Ovary (tissue), 9 donors: ENCODE measurements around the gene PACS2. TPM values are rescaled to one million over a fixed set of nuclear protein-coding genes. Genes with fewer than 3 reads are reported as not detected.
"Not testable (repeated sequence)": the region's sequence is repeated elsewhere in the genome, so short reads cannot be mapped to it uniquely, and the experiment has no call there.

Experiments used
- DNase-seq, 5 donors: peaks; one replicate each; pipeline ENCODE4 v3.0.0-alpha.2; 2019 to 2020
- H3K27ac ChIP-seq, 2 donors: fragments of 200-600 bp; one replicate each; pipeline versions ENCODE4 v1.5.1 to v1.8.0; 2019 to 2022
- H3K27me3 ChIP-seq: fragments of 200-600 bp; one replicate; pipeline ENCODE4 v1.8.0; 2022
- H3K36me3 ChIP-seq: fragments of 200-600 bp; sonication (generic); one replicate; pipeline ENCODE4 v1.5.1; 2019
- H3K4me1 ChIP-seq: one replicate; pipeline ENCODE4 v1.8.1; 2013; ENCODE audit warnings: mild to moderate bottlenecking, moderate library complexity; ENCODE audit not compliant: insufficient read depth
- H3K4me3 ChIP-seq: fragments of 200-600 bp; sonication (generic); one replicate; pipeline ENCODE4 v1.5.1; 2017
- H3K9me3 ChIP-seq, 2 donors: fragments of 200-600 bp in 1 of 2; sonication (generic) in 1 of 2; one replicate each; pipeline versions ENCODE4 v1.5.1 to v1.8.1; 2013 to 2019; ENCODE audit warnings: mild to moderate bottlenecking in 1 of 2, moderate library complexity in 1 of 2
- EP300 ChIP-seq: sonication (generic); formaldehyde crosslinking; IDR thresholded peaks from one replicate; pipeline ENCODE4 v1.6.1; 2017; ENCODE audit warnings: antibody characterized with exemption
- POLR2A ChIP-seq: fragments of 450-650 bp; IDR thresholded peaks from one replicate; pipeline ENCODE4 v1.6.1; 2017; ENCODE audit warnings: antibody characterized with exemption, mild to moderate bottlenecking, moderate library complexity
- WGBS, 3 donors: extraction: QIAGEN DNeasy Blood & Tissue Kit in 1 of 3; methylation state at CpG; one replicate each; pipeline versions ENCODE4 v1.1.5 to v1.1.7; 2013 to 2017; 5-methylcytosine and 5-hydroxymethylcytosine counted together
- intact Hi-C, 4 donors: fragments of 100-400 bp; cut with DNase I; formaldehyde crosslinking; loops; one replicate each; pipeline versions ENCODE4 v1.11.0 to v1.15.1; 2022 to 2023
- polyA plus RNA-seq, 2 donors: library from polyadenylated mRNA; stranded (reverse); fragments of 200-250 nt in 1 of 2; fragments of 350-450 nt in 1 of 2; fragmentation: Illumina TruSeq in 1 of 2; extraction: RNeasy Lipid Tissue Mini Kit (QIAGEN cat#74804) in 1 of 2; gene quantifications; one replicate each; pipeline ENCODE4 v1.2.3, GENCODE V29; 2013 to 2014
- total RNA-seq, 7 donors: library from RNA; depleted of rRNA in 2 of 7; stranded (reverse); fragments of >200 nt in 2 of 7; fragmentation: NEBNext Ultra II Directional in 3 of 7; extraction: Animal tissue kit (Norgen Biotek cat#: 25700) in 3 of 7; gene quantifications; one replicate each; pipeline versions ENCODE4 v1.1.0 to v1.2.4, GENCODE V29; 2016 to 2023
- TF ChIP-seq, protein P1 (sequence below), 3 donors: fragments of 450-650 bp in 2 of 3; fragments of 200-600 bp in 1 of 3; IDR thresholded peaks; one replicate each; pipeline versions ENCODE4 v1.5.1 to v1.8.0; 2016 to 2022; ENCODE audit warnings: antibody characterized with exemption in 3 of 3, mild to moderate bottlenecking in 1 of 3
- donor health status: DM: no; HTN: no; CAD: no; lungs with moderate emphysema.
- donor health status: DM: no; HTN: no; CAD: no.
- donor health status: Bipolar disorder and iron deficiency.
- donor health status: DM: yes; HTN: yes; CAD: no.
- donor health status: DM: no; HTN: no; CAD: no.
- donor health status: DM: yes; HTN: yes; CAD: no.

The PACS2 gene
- total and polyA plus RNA-seq, 9 donors, result 21.2 to 91.9 (median 60.6) TPM

DNA sequence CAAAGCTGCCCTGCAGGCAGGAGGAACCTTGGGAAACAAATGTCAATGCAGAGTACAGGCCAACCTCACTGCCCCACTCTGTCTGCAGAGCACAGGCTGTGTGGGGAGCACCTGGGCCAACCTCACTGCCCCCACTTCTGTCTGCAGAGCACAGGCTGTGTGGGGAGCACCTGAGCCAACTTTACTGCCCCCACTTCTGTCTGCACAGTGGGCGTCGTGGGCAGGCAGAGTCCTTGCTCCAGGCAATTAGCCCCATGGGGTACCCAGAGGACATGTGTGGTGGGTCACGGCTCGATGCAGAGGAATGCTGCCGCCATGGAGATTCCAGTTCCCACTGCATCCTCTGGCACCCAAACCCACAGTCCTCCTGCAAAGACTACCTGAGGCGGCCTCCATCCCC is 39.9 kb upstream of the PACS2 start:
- Histone ChIP-seq H3K4me3 (no peak overlapping the region), H3K27ac (no peak overlapping the region), H3K27me3 (no peaks in the 10 kb centered on the region), H3K9me3 (no peaks in the 10 kb centered on the region), H3K36me3 (no peaks in the 10 kb centered on the region), H3K4me1 (no peaks in the 10 kb centered on the region)
- intact Hi-C loops, result no loop called here
- 84 to 96% (median 93%) methylated on average over 6 of the region's 6 CpGs for WGBS, 3 donors
- TF ChIP-seq EP300 (no peak), POLR2A (no peak)
- TF ChIP-seq, protein P1, sequence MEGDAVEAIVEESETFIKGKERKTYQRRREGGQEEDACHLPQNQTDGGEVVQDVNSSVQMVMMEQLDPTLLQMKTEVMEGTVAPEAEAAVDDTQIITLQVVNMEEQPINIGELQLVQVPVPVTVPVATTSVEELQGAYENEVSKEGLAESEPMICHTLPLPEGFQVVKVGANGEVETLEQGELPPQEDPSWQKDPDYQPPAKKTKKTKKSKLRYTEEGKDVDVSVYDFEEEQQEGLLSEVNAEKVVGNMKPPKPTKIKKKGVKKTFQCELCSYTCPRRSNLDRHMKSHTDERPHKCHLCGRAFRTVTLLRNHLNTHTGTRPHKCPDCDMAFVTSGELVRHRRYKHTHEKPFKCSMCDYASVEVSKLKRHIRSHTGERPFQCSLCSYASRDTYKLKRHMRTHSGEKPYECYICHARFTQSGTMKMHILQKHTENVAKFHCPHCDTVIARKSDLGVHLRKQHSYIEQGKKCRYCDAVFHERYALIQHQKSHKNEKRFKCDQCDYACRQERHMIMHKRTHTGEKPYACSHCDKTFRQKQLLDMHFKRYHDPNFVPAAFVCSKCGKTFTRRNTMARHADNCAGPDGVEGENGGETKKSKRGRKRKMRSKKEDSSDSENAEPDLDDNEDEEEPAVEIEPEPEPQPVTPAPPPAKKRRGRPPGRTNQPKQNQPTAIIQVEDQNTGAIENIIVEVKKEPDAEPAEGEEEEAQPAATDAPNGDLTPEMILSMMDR (IDR thresholded peaks at IDR 0.05), result no peak
- DNase-seq, result no peak

DNA sequence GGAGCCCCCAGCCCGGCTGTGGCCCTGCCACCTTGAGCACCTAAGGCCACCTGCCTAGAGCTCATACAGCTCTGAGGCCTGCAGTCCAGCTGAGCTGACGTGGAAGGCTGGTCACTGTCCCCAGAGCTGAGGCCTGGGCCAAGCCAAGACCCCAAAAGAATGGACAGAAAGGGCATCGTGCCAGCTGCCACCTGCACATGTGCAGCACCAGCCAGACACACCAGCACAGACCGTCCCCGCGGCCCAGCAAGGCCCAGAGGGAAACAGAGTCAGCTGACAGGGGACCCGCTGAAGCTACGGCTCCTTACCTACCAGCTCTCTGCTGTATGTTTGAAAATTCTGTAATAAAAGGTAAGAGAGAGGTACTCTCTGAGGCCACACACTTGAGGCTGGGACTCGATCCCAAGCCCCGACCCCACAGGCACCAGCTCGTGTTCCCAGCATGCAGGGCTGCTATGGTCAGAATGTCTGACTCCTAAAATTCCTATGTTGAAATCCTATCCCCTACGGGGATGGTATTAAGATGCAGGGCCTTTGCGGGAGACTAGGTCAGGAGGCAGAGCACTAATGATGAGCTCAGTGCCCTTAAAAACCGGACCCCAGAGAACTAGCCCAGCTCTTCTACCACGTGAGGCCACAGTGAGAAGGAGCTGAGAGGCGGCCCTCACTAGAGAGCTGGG is 39.1 kb upstream of the PACS2 start:
- no peak for DNase-seq
- no peak overlapping the region for H3K4me3 ChIP-seq
- no peaks in the 10 kb centered on the region for H3K27me3 ChIP-seq
- no peak overlapping the region for H3K27ac ChIP-seq
- H3K9me3 ChIP-seq, result no peaks in the 10 kb centered on the region
- WGBS, 3 donors, result 68 to 75% (median 70%) methylated on average over 15 to 16 of the region's 16 CpGs
- no peaks in the 10 kb centered on the region for H3K4me1 ChIP-seq
- no peaks in the 10 kb centered on the region for H3K36me3 ChIP-seq
- no peak for TF ChIP-seq POLR2A
- TF ChIP-seq, protein P1 (IDR thresholded peaks at IDR 0.05), result no peak
- no peak for TF ChIP-seq EP300
- intact Hi-C loops, result no loop called here

DNA sequence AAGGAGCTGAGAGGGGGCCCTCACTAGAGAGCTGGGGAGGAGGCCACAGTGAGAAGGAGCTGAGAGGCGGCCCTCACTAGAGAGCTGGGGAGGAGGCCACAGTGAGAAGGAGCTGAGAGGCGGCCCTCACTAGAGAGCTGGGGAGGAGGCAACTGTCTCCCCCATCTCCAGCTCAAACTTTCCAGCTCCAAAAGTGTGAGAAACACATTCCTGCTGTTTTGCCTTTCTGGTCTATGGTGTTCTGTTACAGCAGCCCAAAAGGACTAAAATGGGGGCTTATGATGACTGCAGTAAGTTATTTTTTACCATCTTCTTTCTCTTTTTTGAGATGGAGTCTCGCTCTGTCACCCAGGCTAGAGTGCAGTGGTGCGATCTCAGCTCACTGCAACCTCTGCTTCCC is 37.1 kb upstream of the PACS2 start:
- DNase-seq, H3K27me3 ChIP-seq, H3K4me1 ChIP-seq, H3K27ac ChIP-seq, H3K9me3 ChIP-seq, H3K4me3 ChIP-seq, H3K36me3 ChIP-seq, intact Hi-C loops: not testable (repeated sequence)
- WGBS, 3 donors, result 73 to 97% (median 97%) methylated on average over 2 to 4 of the region's 4 CpGs

DNA sequence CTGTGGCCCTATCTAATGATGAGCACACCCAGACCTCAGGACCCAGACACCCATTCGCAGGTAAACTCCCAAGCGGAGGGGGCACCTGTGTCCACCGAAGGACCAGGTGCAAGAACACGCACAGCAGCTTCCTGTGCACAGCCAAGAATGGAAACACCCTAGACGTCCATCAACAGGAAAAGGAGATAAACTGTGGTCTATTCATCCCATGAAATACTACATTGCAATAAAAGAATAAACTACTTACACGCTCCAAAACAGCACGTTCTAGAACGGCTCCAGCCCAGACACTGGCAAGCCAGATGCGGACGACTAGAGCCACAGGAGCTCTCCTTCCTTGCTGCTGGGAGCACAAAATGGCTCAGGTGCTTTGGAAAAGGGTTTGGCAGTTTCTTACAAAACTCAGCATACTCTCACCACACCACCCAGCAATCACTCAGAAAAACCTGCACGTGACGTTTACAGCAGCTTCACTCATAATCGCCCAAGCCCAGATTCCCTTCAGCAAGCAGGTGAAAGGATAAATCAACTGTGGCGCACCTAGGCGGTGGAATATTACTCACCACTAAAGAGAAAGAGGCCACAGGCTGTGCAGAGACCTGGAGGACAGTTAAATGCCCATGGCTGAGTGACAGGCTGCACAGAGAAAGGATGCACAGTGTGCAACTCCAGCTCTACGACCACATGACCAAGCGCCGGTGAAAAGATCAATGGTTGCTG is 34.7 kb upstream of the PACS2 start:
- TF ChIP-seq, protein P1 (IDR thresholded peaks at IDR 0.05), result no peak
- TF ChIP-seq POLR2A (no peak), EP300 (no peak)
- Histone ChIP-seq H3K27me3 (no peaks in the 10 kb centered on the region), H3K4me1 (peaks cover 2% of the 10 kb centered on the region), H3K4me3 (no peak overlapping the region), H3K36me3 (no peaks in the 10 kb centered on the region), H3K27ac (no peak overlapping the region), H3K9me3 (no peaks in the 10 kb centered on the region)
- 86 to 91% (median 87%) methylated on average over 18 of the region's 18 CpGs for WGBS, 3 donors
- DNase-seq, result no peak
- intact Hi-C loops, result loop anchor here in 2 of 4 donors (5.0 to 10.0 kb wide), 2 partner anchors 75 to 78 kb away; no protein-coding TSS in a partner anchor

DNA sequence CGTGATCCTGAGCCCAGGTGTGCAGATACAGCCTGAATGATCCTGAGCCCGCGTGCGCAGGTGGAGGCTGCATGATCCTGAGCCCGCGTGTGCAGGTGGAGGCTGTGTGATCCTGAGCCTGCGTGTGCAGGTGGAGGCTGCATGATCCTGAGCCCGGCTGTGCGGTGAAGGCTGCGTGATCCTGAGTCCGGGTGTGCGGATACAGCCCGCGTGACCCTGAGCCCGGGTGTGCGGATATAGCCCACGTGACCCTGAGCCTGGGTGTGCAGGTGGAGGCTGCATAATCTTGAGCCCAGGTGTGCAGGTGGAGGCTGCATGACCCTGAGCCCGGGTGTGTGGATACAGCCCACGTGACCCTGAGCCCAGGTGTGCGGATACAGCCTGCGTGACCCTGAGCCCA is 34.0 kb upstream of the PACS2 start:
- no peaks in the 10 kb centered on the region for H3K9me3 ChIP-seq
- H3K4me3 ChIP-seq, result no peak overlapping the region
- TF ChIP-seq POLR2A (no peak), EP300 (no peak)
- TF ChIP-seq, protein P1 (IDR thresholded peaks at IDR 0.05), result no peak
- H3K27me3 ChIP-seq, result no peaks in the 10 kb centered on the region
- peaks cover 2% of the 10 kb centered on the region for H3K4me1 ChIP-seq
- H3K36me3 ChIP-seq, result no peaks in the 10 kb centered on the region
- 90 to 95% (median 93%) methylated on average over 21 of the region's 21 CpGs for WGBS, 3 donors
- intact Hi-C loops, result loop anchor here in 2 of 4 donors (5.0 to 10.0 kb wide), 2 partner anchors 76 to 78 kb away; no protein-coding TSS in a partner anchor
- DNase-seq, result no peak
- no peak overlapping the region for H3K27ac ChIP-seq
